SK-N-SH (cell line): ENCODE data around the gene ATP5F1D. TPM values are rescaled to one million over a fixed set of nuclear protein-coding genes. Genes with fewer than 3 reads are reported as not detected.

Experiments
- CTCF ChIA-PET: fragments of 300-600, 350-600 bp; formaldehyde crosslinking; extraction: SDS; loops from one replicate; lab custom pipeline; 2021; lab: Yijun Ruan, JAX
- POLR2A ChIA-PET: fragments of 350-600 bp; sonication (Branson Sonifier 250); formaldehyde crosslinking; extraction: SDS; loops from one replicate; lab custom pipeline; 2020; ENCODE audit warnings: antibody characterized with exemption, inconsistent platforms; lab: Yijun Ruan, JAX
- DNase-seq: peaks from one replicate; pipeline ENCODE4 v3.0.0; 2012
- H2AFZ ChIP-seq: fragments of 200-600 bp; sonication (generic); 2 replicates; pipeline ENCODE4 v1.8.1; 2016; ENCODE audit warnings: antibody characterized with exemption, mild to moderate bottlenecking, low read depth
- H3F3A ChIP-seq: fragments of 200-600 bp; sonication (generic); replicated peaks from 2 replicates; pipeline ENCODE3; 2016; ENCODE audit warnings: antibody characterized with exemption, mild to moderate bottlenecking; ENCODE audit not compliant: insufficient read depth
- H3K27ac ChIP-seq, 2 experiments: fragments of 200-500 bp in 1 of 2; fragments of 200-600 bp in 1 of 2; sonication (Bioruptor generic) in 1 of 2; sonication (generic), shearing (Covaris generic) in 1 of 2; 2 replicates each; pipeline versions ENCODE4 v1.5.1 to v1.6.1; 2014 to 2016; ENCODE audit warnings: low read depth in 2 of 2, inconsistent platforms in 1 of 2, low read length in 1 of 2, mild to moderate bottlenecking in 1 of 2, mixed read lengths in 1 of 2
- H3K27me3 ChIP-seq: fragments of 200-600 bp; sonication (generic), shearing (Covaris generic); 2 replicates; pipeline ENCODE4 v1.6.1; 2016; ENCODE audit warnings: mixed run types; ENCODE audit not compliant: insufficient read depth
- H3K36me3 ChIP-seq, 2 experiments: fragments of 200-500 bp in 1 of 2; fragments of 200-600 bp in 1 of 2; sonication (Bioruptor generic) in 1 of 2; sonication (generic) in 1 of 2; replicated peaks in 1 of 2; 2 replicates each; pipeline versions ENCODE3 to v1.5.1; 2014 to 2016; ENCODE audit warnings: low read length in 1 of 2, mild to moderate bottlenecking in 1 of 2; ENCODE audit not compliant: insufficient read depth in 2 of 2, control insufficient read depth in 1 of 2
- H3K4me1 ChIP-seq, 2 experiments: fragments of 200-500 bp in 1 of 2; fragments of 200-600 bp in 1 of 2; sonication (Bioruptor generic) in 1 of 2; sonication (generic), shearing (Covaris generic) in 1 of 2; 2 replicates each; pipeline versions ENCODE4 v1.5.1 to v1.6.1; 2014 to 2016; ENCODE audit warnings: low read depth in 1 of 2, low read length in 1 of 2, mixed run types in 1 of 2; ENCODE audit not compliant: insufficient read depth in 2 of 2, control insufficient read depth in 1 of 2
- H3K4me2 ChIP-seq: fragments of 200-600 bp; sonication (generic), shearing (Covaris generic); 2 replicates; pipeline ENCODE4 v1.6.1; 2017; ENCODE audit warnings: mixed run types
- H3K4me3 ChIP-seq, 2 experiments: fragments of 200-500 bp in 1 of 2; fragments of 200-600 bp in 1 of 2; sonication (Bioruptor generic) in 1 of 2; sonication (generic), shearing (Covaris generic) in 1 of 2; 2 replicates each; pipeline versions ENCODE4 v1.5.1 to v1.8.1; 2014 to 2016; ENCODE audit warnings: low read depth in 2 of 2, inconsistent platforms in 1 of 2, low read length in 1 of 2, mild to moderate bottlenecking in 1 of 2, mixed read lengths in 1 of 2, moderate library complexity in 1 of 2
- H3K79me2 ChIP-seq: fragments of 200-600 bp; sonication (generic); 2 replicates; pipeline ENCODE4 v1.8.1; 2017; ENCODE audit warnings: mild to moderate bottlenecking; ENCODE audit not compliant: insufficient read depth
- H3K9ac ChIP-seq: fragments of 200-600 bp; sonication (generic); 2 replicates; pipeline ENCODE4 v1.6.1; 2017; ENCODE audit warnings: mixed run types
- H3K9me2 ChIP-seq: fragments of 200-600 bp; sonication (generic); 2 replicates; pipeline ENCODE4 v1.6.1; 2017; ENCODE audit warnings: mixed run types
- H3K9me3 ChIP-seq: fragments of 200-600 bp; sonication (generic); 2 replicates; pipeline ENCODE4 v1.6.1; 2017; ENCODE audit warnings: mixed run types, mild to moderate bottlenecking, moderate library complexity
- H4K20me1 ChIP-seq: fragments of 200-600 bp; sonication (generic); 2 replicates; pipeline ENCODE4 v1.6.1; 2017; ENCODE audit warnings: mild to moderate bottlenecking, mixed run types; ENCODE audit not compliant: insufficient read depth
- CHD2 ChIP-seq: fragments of 150-350 bp; IDR thresholded peaks from 2 replicates; pipeline ENCODE4 v1.6.1; 2018; ENCODE audit warnings: low read length; ENCODE audit not compliant: partially characterized antibody
- EP300 ChIP-seq, 2 experiments: IDR thresholded peaks; 2 replicates each; pipeline versions ENCODE4 v1.4.0 to v1.6.1; 2012; ENCODE audit warnings: borderline replicate concordance in 1 of 2, low read depth in 1 of 2, low read length in 1 of 2
- FOXJ3 ChIP-seq: sonication (generic); formaldehyde crosslinking; IDR thresholded peaks from 2 replicates; pipeline ENCODE4 v1.5.1; 2020; ENCODE audit warnings: mild to moderate bottlenecking, missing genetic modification reagents
- GABPA ChIP-seq: IDR thresholded peaks from 2 replicates; pipeline ENCODE4 v1.4.0; 2012; ENCODE audit warnings: low read depth, mild to moderate bottlenecking
- IRF3 ChIP-seq: fragments of 150-350 bp; IDR thresholded peaks from 2 replicates; pipeline ENCODE4 v1.6.1; 2016; ENCODE audit warnings: mild to moderate bottlenecking, low read depth, low read length
- JUND ChIP-seq: IDR thresholded peaks from 2 replicates; pipeline ENCODE4 v1.4.0; 2012
- MAX ChIP-seq: IDR thresholded peaks from 2 replicates; pipeline ENCODE4 v1.4.0; 2012; ENCODE audit warnings: low read depth
- MXI1 ChIP-seq: IDR thresholded peaks from 2 replicates; pipeline ENCODE4 v1.6.1; 2012; ENCODE audit warnings: mild to moderate bottlenecking, low read depth, low read length, improper control_type of control experiment
- NFIC ChIP-seq: IDR thresholded peaks from 2 replicates; pipeline ENCODE4 v1.4.0; 2012; ENCODE audit warnings: borderline replicate concordance
- NRF1 ChIP-seq: IDR thresholded peaks from 2 replicates; pipeline ENCODE4 v1.6.1; 2012; ENCODE audit warnings: low read depth, mild to moderate bottlenecking, low read length
- RAD21 ChIP-seq: IDR thresholded peaks from 2 replicates; pipeline ENCODE4 v1.6.1; 2012; ENCODE audit warnings: mild to moderate bottlenecking, low read length
- REST ChIP-seq: IDR thresholded peaks from 2 replicates; pipeline ENCODE4 v1.6.1; 2012; ENCODE audit warnings: mild to moderate bottlenecking, low read depth, low read length, moderate library complexity
- RFX5 ChIP-seq: IDR thresholded peaks from 2 replicates; pipeline ENCODE4 v1.6.1; 2012; ENCODE audit warnings: mild to moderate bottlenecking, improper control_type of control experiment, low read length
- RXRA ChIP-seq: IDR thresholded peaks from 2 replicates; pipeline ENCODE4 v1.4.0; 2012; ENCODE audit warnings: low read depth, mild to moderate bottlenecking, borderline replicate concordance
- SMC3 ChIP-seq: IDR thresholded peaks from 2 replicates; pipeline ENCODE4 v1.6.1; 2012; ENCODE audit warnings: low read depth, low read length, improper control_type of control experiment
- USF1 ChIP-seq: IDR thresholded peaks from 2 replicates; pipeline ENCODE4 v1.4.0; 2012; ENCODE audit warnings: low read depth, borderline replicate concordance
- WGBS: methylation state at CpG from one replicate; pipeline ENCODE4 v1.1.6; 2017; ENCODE audit warnings: low lambda C conversion rate; 5-methylcytosine and 5-hydroxymethylcytosine counted together
- polyA plus RNA-seq, 3 experiments: library from polyadenylated mRNA; depleted of rRNA; stranded (reverse); fragments of >200 nt; gene quantifications; 2 replicates each; pipeline ENCODE4 v1.2.3, GENCODE V29; 2012

The ATP5F1D gene
- polyA plus RNA-seq, 1 of the 3 experiments (the other 2 are of a cell fraction), result 226 TPM

- Histone ChIP-seq H3K9ac (no peak overlapping the region), H3K27ac (no peak overlapping the region), H4K20me1 (peaks cover 24% of the 10 kb centered on the region), H3K4me3 (no peak overlapping the region), H3F3A (peaks cover 36% of the 10 kb centered on the region), H3K9me2 (no peaks in the 10 kb centered on the region), H3K4me2 (no peak overlapping the region), H3K79me2 (peaks cover 34% of the 10 kb centered on the region), H3K36me3 (peaks cover 25 to 37% of the 10 kb centered on the region in 2 experiments), H3K9me3 (no peaks in the 10 kb centered on the region), H2AFZ (no peak overlapping the region), H3K4me1 (peaks cover 11 to 26% of the 10 kb centered on the region in 2 experiments; a peak in 1 of 4 replicates), H3K27me3 (no peaks in the 10 kb centered on the region)
- no peak for DNase-seq
- WGBS, result 89% methylated on average over 9 of the region's 12 CpGs
- TF ChIP-seq RAD21, result no peak
- TF ChIP-seq NRF1, result no peak
- no peak for TF ChIP-seq USF1
- no peak for TF ChIP-seq IRF3
- no peak for TF ChIP-seq REST
- no peak for TF ChIP-seq EP300 (IDR thresholded peaks at IDR 0.05; ENCODE audit: borderline replicate concordance in 1 of 2, low read depth in 1 of 2, low read length in 1 of 2)
- ChIA-PET CTCF (interaction anchor here (0.8 to 3.5 kb wide), 9 partner anchors 10 to 167 kb away, joined by 3 to 26 read pairs (median 12); partner anchors contain the start of genes CIRBP and NDUFS7), POLR2A (interaction anchor here (0.8 to 1.5 kb wide), 2 partner anchors 34 to 193 kb away, joined by 3 to 5 read pairs; no protein-coding TSS in a partner anchor)
These were observed 36.5 kb downstream of the ATP5F1D start for GRCh38 chr19:1278074-1278473.

- Histone ChIP-seq H3F3A (peaks cover 26% of the 10 kb centered on the region), H3K36me3 (peaks cover 16 to 28% of the 10 kb centered on the region in 2 experiments), H3K9me2 (no peaks in the 10 kb centered on the region), H3K9me3 (no peaks in the 10 kb centered on the region), H3K9ac (no peak overlapping the region), H3K4me1 (peaks cover 5 to 20% of the 10 kb centered on the region in 2 experiments; a peak in 1 of 4 replicates), H3K4me3 (no peak overlapping the region), H2AFZ (no peak overlapping the region), H3K79me2 (peaks cover 25% of the 10 kb centered on the region), H3K27me3 (no peaks in the 10 kb centered on the region), H3K27ac (no peak overlapping the region), H4K20me1 (peaks cover 15% of the 10 kb centered on the region), H3K4me2 (no peak overlapping the region)
- 72% methylated on average over 7 of the region's 25 CpGs for WGBS
- no peak for DNase-seq
- ChIA-PET POLR2A (interaction anchor here (1.2 to 1.5 kb wide), 3 partner anchors 9 to 35 kb away, joined by 3 to 7 read pairs (median 5); no protein-coding TSS in a partner anchor), CTCF (interaction anchor here (0.6 to 3.5 kb wide), 36 partner anchors 9 to 248 kb away, joined by 3 to 26 read pairs (median 4); partner anchors contain the start of genes ATP5F1D, CIRBP and NDUFS7)
- TF ChIP-seq MXI1 (no peak), NRF1 (no peak), FOXJ3 (CRISPR knock-in tag) (no peak), GABPA (no peak), RXRA (no peak), MAX (no peak), JUND (no peak), USF1 (no peak), IRF3 (no peak), SMC3 (no peak), CHD2 (no peak), RFX5 (no peak), NFIC (no peak)
These were observed 37.4 kb downstream of the ATP5F1D start for GRCh38 chr19:1278713-1279660.
